Superior temporal gyrus (tissue), 1 donor: Measurements from ENCODE around the gene DIRAS1.
"Not testable (repeated sequence)": the region's sequence is repeated elsewhere in the genome, so short reads cannot be mapped to it uniquely, and the experiment has no call there.

Experiments used
- DNase-seq: peaks from one replicate; pipeline ENCODE4 v3.0.0-alpha.2; 2016; ENCODE audit errors: extremely low spot score

Gene DIRAS1

DNA sequence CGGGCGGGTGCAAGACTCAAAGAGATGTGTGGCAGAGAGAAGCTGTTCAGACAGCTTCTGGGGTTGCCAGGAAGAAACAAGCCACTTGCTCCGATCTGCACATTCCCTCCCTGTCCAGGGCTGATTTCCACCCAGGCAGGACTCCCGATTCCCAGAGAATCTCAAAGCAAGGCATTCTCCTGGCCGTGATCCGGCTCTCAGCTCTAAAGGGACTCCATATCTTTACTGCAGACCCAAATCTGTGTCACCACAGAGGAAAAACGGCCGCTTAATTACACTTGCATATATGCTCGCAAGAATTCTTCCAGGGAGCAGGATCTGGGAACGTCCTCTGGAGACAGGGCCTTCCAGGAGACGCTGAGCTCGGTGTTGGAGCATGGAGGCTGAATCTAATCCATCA is 44.3 kb downstream of the DIRAS1 start:
- DNase-seq: peak; percentile 47

DNA sequence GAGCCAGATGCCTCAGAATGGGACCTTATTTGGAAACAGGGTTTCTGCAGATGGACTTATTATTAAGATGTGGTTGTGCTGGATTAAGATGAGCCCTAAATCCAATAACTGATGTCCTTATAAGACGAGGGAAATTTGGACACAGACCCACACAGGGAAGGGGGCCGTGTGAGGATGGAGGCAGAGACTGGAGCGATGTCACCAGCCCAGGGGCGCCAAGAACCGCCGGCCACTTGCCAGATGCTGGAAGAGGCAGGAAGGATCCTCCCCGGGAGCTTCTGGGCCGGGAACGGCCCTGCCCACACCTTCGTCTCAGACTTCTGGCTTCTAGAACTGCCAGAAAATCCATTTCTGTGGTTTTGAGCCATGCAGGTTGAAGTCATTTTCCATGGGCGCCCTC is 45.3 kb downstream of the DIRAS1 start:
- peak; percentile 29 for DNase-seq

DNA sequence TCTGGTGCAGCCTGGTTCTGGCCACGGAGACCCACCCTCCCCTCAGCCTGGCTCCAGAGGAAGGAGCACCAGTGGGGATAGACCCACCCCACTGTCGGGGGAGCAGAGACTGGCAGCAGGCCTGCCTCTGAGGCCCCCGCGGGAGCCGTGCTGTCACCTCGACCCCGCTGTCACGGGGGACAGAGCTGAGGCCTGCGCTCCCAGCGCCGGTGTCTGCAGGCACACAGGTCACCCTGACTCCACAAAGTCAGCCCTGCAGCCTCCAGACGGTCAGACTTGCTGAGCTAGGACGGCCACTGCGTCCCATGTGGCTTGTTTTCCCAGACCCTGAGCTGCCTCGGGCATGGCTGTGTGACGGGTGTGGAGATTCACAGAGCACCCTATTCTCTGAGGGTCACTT is 51.0 kb downstream of the DIRAS1 start:
- DNase-seq: no peak

DNA sequence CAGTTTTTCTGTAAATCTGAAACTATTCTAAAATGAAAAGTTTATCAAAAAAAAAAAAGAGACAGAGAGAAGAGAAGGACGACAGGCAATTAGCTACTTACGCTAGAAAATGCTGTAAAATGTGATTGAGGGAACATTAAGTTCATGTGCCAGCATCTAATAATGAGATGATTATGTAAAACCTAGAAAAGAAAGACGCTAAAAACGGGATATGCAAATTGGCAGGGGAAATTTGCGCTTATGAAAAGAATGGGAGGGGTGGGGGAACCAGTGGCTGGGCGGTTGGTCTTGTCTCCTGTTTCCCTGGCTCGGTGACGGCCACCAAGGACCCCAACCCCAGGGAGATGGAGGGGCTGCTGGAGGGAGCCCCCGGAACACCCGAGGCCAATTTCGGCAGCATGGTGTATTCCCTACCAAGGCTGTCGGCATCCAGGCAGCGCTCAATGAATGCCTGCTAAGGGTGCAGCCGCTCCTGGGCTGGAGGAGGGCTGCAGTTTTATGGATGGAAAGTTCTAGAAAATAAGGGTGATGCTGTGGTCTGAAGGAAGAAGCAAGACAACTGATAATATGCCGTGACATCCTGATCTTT is 52.9 kb downstream of the DIRAS1 start:
- DNase-seq: no peak

DNA sequence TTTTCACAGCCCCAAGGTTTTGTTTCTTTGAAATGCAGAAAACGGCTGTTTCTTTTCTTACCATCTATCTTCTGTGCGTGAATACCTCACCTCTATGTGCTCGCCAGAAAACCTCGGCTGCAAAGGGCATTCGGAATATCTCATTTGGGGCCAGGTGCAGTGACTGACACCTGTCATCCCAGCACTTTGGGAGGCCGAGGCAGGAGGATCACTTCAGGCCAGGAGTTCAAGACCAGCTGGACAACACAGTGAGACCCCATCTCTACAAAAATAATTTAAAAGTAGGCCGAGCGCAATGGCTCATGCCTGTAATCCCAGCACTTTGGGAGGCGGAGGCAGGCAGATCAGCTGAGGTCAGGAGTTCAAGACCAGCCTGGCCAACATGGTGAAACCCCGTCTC is 53.8 kb downstream of the DIRAS1 start:
- not testable (repeated sequence) for DNase-seq

GRCh38 chr19:2666344-2666994 is 54.7 kb downstream of the DIRAS1 start:
- no peak for DNase-seq

DNA sequence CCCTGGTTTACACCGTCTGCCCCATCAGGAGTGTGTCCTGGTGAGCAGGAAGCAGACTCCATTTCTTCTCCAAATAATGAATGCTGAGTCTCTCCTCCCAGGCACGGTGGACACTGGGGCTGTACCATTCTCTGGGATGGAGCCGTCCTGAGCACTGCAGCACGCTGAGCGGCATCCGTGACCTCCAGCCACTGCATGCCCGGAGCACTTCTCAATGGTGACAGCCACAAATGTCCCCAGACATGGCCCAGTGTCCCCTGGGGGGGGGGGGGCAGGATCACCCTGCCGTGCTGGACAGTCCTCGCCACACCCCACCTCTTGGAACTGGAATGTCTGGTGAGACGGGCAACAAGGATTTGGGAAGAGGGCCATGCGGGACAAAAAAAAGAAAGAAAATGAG is 56.1 kb downstream of the DIRAS1 start:
- no peak for DNase-seq
